Gastrocnemius medialis (tissue), 4 donors: ENCODE measurements around the gene COL1A2. TPM values are rescaled to one million over a fixed set of nuclear protein-coding genes. Genes with fewer than 3 reads are reported as not detected.

Source experiments
- ATAC-seq, 2 donors: fragments of 150-250 bp; one replicate each; pipeline ENCODE4 v1.9.1; 2016
- DNase-seq, 2 donors: peaks; one replicate each; pipeline ENCODE4 v3.0.0-alpha.2; 2019
- H3K27ac ChIP-seq, 4 donors: fragments of 200-600 bp; sonication (generic); 1 replicate in 1 of 4; 2 replicates in 3 of 4; pipeline ENCODE4 v1.5.1; 2016 to 2018; ENCODE audit warnings: mild to moderate bottlenecking in 2 of 4, moderate library complexity in 1 of 4
- H3K27me3 ChIP-seq, 3 donors: fragments of 200-600 bp; sonication (generic) in 2 of 3; 1 replicate in 1 of 3; 2 replicates in 2 of 3; pipeline versions ENCODE4 v1.5.1 to v1.6.0; 2016 to 2019; ENCODE audit warnings: mild to moderate bottlenecking in 1 of 3, moderate library complexity in 1 of 3
- H3K36me3 ChIP-seq, 2 donors: fragments of 200-600 bp; sonication (generic) in 1 of 2; one replicate each; pipeline ENCODE4 v1.5.1; 2017 to 2018
- H3K4me1 ChIP-seq, 2 donors: fragments of 200-600 bp; sonication (generic) in 1 of 2; one replicate each; pipeline ENCODE4 v1.5.1; 2016 to 2017; ENCODE audit warnings: mild to moderate bottlenecking in 2 of 2
- H3K4me3 ChIP-seq, 4 donors: fragments of 200-600 bp; sonication (generic) in 3 of 4; 1 replicate in 1 of 4; 2 replicates in 3 of 4; pipeline ENCODE4 v1.5.1; 2016 to 2019; ENCODE audit warnings: mild to moderate bottlenecking in 2 of 4
- H3K9me3 ChIP-seq, 3 donors: fragments of 200-600 bp; sonication (generic) in 2 of 3; 1 replicate in 1 of 3; 2 replicates in 2 of 3; pipeline ENCODE4 v1.5.1; 2016 to 2019
- CTCF ChIP-seq, 5 experiments: fragments of 450-650 bp in 3 of 5; fragments of 200-600 bp in 2 of 5; sonication (generic) in 2 of 5; IDR thresholded peaks in 4 of 5; conservative IDR thresholded peaks in 1 of 5; 1 replicate in 4 of 5; 2 replicates in 1 of 5; pipeline ENCODE4 v1.5.1; 2016 to 2019; ENCODE audit warnings: antibody characterized with exemption in 5 of 5, mild to moderate bottlenecking in 3 of 5, moderate library complexity in 3 of 5
- POLR2A ChIP-seq, 2 donors: fragments of 450-650 bp; IDR thresholded peaks; one replicate each; pipeline ENCODE4 v1.6.1; 2017; ENCODE audit warnings: antibody characterized with exemption in 2 of 2, mild to moderate bottlenecking in 2 of 2, moderate library complexity in 2 of 2
- in situ Hi-C, 4 donors: fragments of 200-750 bp; cut with MboI; loops; one replicate each; pipeline versions ENCODE4 v1.15.0 to v1.8.0; 2017; ENCODE audit warnings: low sequenced_read_pairs in 4 of 4
- intact Hi-C: fragments of 100-400 bp; cut with DNase I; formaldehyde crosslinking; loops from one replicate; pipeline ENCODE4 v1.15.1; 2023; ENCODE audit warnings: low total_unique reads
- total RNA-seq, 4 donors: library from RNA; depleted of rRNA; stranded (reverse); fragments of >200 nt; gene quantifications; one replicate each; pipeline versions ENCODE4 v1.1.0 to v1.2.3, GENCODE V29; 2016

Gene COL1A2
- total RNA-seq, 4 donors from 2014 or later = 11.2 to 43.6 (median 18.7) TPM

GRCh38 chr7:94440451-94441039 lies 45.9 kb downstream of the COL1A2 start:
- no peaks in the 10 kb centered on the region for H3K9me3 ChIP-seq
- no peak overlapping the region for H3K27ac ChIP-seq
- DNase-seq = no peak
- no peak overlapping the region for H3K4me3 ChIP-seq
- in situ Hi-C loops (no loop called here), intact Hi-C loops (no loop called here)
- no peaks in the 10 kb centered on the region for H3K4me1 ChIP-seq
- H3K36me3 ChIP-seq = no peaks in the 10 kb centered on the region
- no peaks in the 10 kb centered on the region for H3K27me3 ChIP-seq
- no peak for ATAC-seq
- no peak for TF ChIP-seq POLR2A (IDR thresholded peaks at IDR 0.05)
- no peak for TF ChIP-seq CTCF (IDR thresholded peaks at IDR 0.05 in 4 of 5, conservative IDR thresholded peaks at IDR 0.05 in 1 of 5)

GRCh38 chr7:94441138-94441537 lies 46.4 kb downstream of the COL1A2 start:
- DNase-seq = no peak
- no peak overlapping the region for H3K4me3 ChIP-seq
- H3K36me3 ChIP-seq = no peaks in the 10 kb centered on the region
- H3K4me1 ChIP-seq = no peaks in the 10 kb centered on the region
- H3K27me3 ChIP-seq = no peaks in the 10 kb centered on the region
- no peak overlapping the region for H3K27ac ChIP-seq
- intact Hi-C loops = no loop called here
- no peaks in the 10 kb centered on the region for H3K9me3 ChIP-seq
- in situ Hi-C loops = no loop called here
- no peak for ATAC-seq
- no peak for TF ChIP-seq CTCF (IDR thresholded peaks at IDR 0.05 in 4 of 5, conservative IDR thresholded peaks at IDR 0.05 in 1 of 5)
- no peak for TF ChIP-seq POLR2A (IDR thresholded peaks at IDR 0.05)

- intact Hi-C loops = no loop called here
- TF ChIP-seq CTCF (IDR thresholded peaks at IDR 0.05 in 4 of 5, conservative IDR thresholded peaks at IDR 0.05 in 1 of 5) = no peak
- no peak for TF ChIP-seq POLR2A (IDR thresholded peaks at IDR 0.05)
- Histone ChIP-seq H3K4me1 (no peaks in the 10 kb centered on the region), H3K4me3 (no peak overlapping the region), H3K36me3 (no peaks in the 10 kb centered on the region), H3K27me3 (no peaks in the 10 kb centered on the region), H3K27ac (no peak overlapping the region), H3K9me3 (no peaks in the 10 kb centered on the region)
- ATAC-seq (no peak), DNase-seq (no peak)
- in situ Hi-C loops = no loop called here
These were observed 47.9 kb downstream of the COL1A2 start for GRCh38 chr7:94442639-94443038.

GRCh38 chr7:94444813-94445212 lies 50.1 kb downstream of the COL1A2 start:
- intact Hi-C loops = no loop called here
- no peak for DNase-seq
- in situ Hi-C loops = loop anchor here in 1 of 4 donors (5.0 kb wide), 1 partner anchor 1032 kb away; no protein-coding TSS in a partner anchor
- Histone ChIP-seq H3K36me3 (no peaks in the 10 kb centered on the region), H3K4me1 (no peaks in the 10 kb centered on the region), H3K27ac (no peak overlapping the region), H3K4me3 (no peak overlapping the region), H3K9me3 (no peaks in the 10 kb centered on the region), H3K27me3 (no peaks in the 10 kb centered on the region)
- no peak for ATAC-seq
- TF ChIP-seq POLR2A (IDR thresholded peaks at IDR 0.05) (no peak), CTCF (IDR thresholded peaks at IDR 0.05 in 4 of 5, conservative IDR thresholded peaks at IDR 0.05 in 1 of 5) (no peak)

GRCh38 chr7:94445696-94446194 lies 51.0 kb downstream of the COL1A2 start:
- TF ChIP-seq CTCF (IDR thresholded peaks at IDR 0.05 in 4 of 5, conservative IDR thresholded peaks at IDR 0.05 in 1 of 5) (no peak), POLR2A (IDR thresholded peaks at IDR 0.05) (no peak)
- H3K27me3 ChIP-seq = no peaks in the 10 kb centered on the region
- ATAC-seq = no peak
- no peak for DNase-seq
- in situ Hi-C loops = loop anchor here in 1 of 4 donors (5.0 kb wide), 1 partner anchor 1032 kb away; no protein-coding TSS in a partner anchor
- no peaks in the 10 kb centered on the region for H3K9me3 ChIP-seq
- H3K36me3 ChIP-seq = no peaks in the 10 kb centered on the region
- no peak overlapping the region for H3K27ac ChIP-seq
- no peaks in the 10 kb centered on the region for H3K4me1 ChIP-seq
- H3K4me3 ChIP-seq = no peak overlapping the region
- intact Hi-C loops = no loop called here
